ENCODE data around the gene ACTA1.
"Not testable (repeated sequence)": the region's sequence is repeated elsewhere in the genome, so short reads cannot be mapped to it uniquely, and the experiment has no call there.

ACTA1 gene

GRCh38 chr1:229434005-229434640 is at the start of gene ACTA1:
Gene ACTA1 (minus strand): TSS chr1:229434094. CDS start chr1:229433115, 979 bp downstream.
- DNase-seq: no peak

GRCh38 chr1:229482511-229482910 is 48.6 kb upstream of the ACTA1 start:
- DNase-seq: no peak

- no peak for DNase-seq
Observed at GRCh38 chr1:229480495-229480894, 46.6 kb upstream of the ACTA1 start.

GRCh38 chr1:229479660-229480399 is 45.9 kb upstream of the ACTA1 start:
- no peak for DNase-seq

GRCh38 chr1:229478852-229479251 is 45.0 kb upstream of the ACTA1 start:
- no peak for DNase-seq

GRCh38 chr1:229475859-229476258 is 42.0 kb upstream of the ACTA1 start:
- DNase-seq: not testable (repeated sequence)

GRCh38 chr1:229474509-229474908 is 40.6 kb upstream of the ACTA1 start:
- no peak for DNase-seq

- no peak for DNase-seq
Observed at GRCh38 chr1:229471175-229471574, 37.3 kb upstream of the ACTA1 start.

- no peak for DNase-seq
Observed at GRCh38 chr1:229470406-229471043, 36.6 kb upstream of the ACTA1 start.

- DNase-seq: no peak
Observed at GRCh38 chr1:229466887-229467286, 33.0 kb upstream of the ACTA1 start.

- no peak for DNase-seq
Observed at GRCh38 chr1:229464672-229465071, 30.8 kb upstream of the ACTA1 start.

- DNase-seq: no peak
Observed at GRCh38 chr1:229461032-229461668, 27.3 kb upstream of the ACTA1 start.

GRCh38 chr1:229459815-229460214 is 25.9 kb upstream of the ACTA1 start:
- no peak for DNase-seq

GRCh38 chr1:229457436-229457835 is 23.5 kb upstream of the ACTA1 start:
- DNase-seq: no peak

- no peak for DNase-seq
Observed at GRCh38 chr1:229456016-229456415, 22.1 kb upstream of the ACTA1 start.

GRCh38 chr1:229454056-229454455 is 20.2 kb upstream of the ACTA1 start:
- DNase-seq: no peak

GRCh38 chr1:229452956-229453801 is 19.3 kb upstream of the ACTA1 start:
- DNase-seq: no peak

- DNase-seq: no peak
Observed at GRCh38 chr1:229448845-229449244, 15.0 kb upstream of the ACTA1 start.

GRCh38 chr1:229448354-229448753 is 14.5 kb upstream of the ACTA1 start:
- no peak for DNase-seq

- no peak for DNase-seq
Observed at GRCh38 chr1:229447809-229448252, 13.9 kb upstream of the ACTA1 start.

- DNase-seq: no peak
Observed at GRCh38 chr1:229445828-229446227, 11.9 kb upstream of the ACTA1 start.

- DNase-seq: no peak
Observed at GRCh38 chr1:229440851-229441537, 7.1 kb upstream of the ACTA1 start.
